Measurements from ENCODE around the gene HLA-DOB.

Gene HLA-DOB

DNA sequence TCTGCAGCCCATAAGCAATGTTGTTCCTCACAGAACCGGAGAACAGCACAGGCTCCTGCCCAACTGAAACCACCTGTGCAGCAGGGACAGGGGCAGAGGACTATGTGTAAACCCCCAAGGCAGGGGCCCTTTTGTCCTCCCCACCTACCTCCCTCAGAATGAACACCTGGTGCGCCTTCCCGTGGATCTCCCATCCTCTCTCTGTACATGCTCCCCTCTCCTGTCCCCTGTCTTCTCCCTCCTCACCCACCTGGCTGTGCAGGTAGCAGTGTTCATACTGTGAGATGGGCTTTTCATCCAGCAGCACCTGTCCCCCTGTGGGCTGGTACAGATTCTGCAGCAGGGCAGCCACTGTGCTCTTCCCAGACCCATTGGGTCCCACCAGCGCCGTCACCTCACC lies 13.2 kb upstream of the HLA-DOB start:
- Histone ChIP-seq H3F3A (ENCODE audit: insufficient read depth) (no peaks in the 10 kb centered on the region), H3K79me2 (ENCODE audit: insufficient read depth, low read length) (no peaks in the 10 kb centered on the region), H3K36me3 (ENCODE audit: low read length) (peaks cover 12% of the 10 kb centered on the region; the same call in 1 of the 2 replicates), H3K4me2 (ENCODE audit: low read depth, low read length, poor library complexity, severe bottlenecking) (no peak overlapping the region), H3K4me3 (ENCODE audit: insufficient read depth, low read length, poor library complexity, severe bottlenecking) (no peak overlapping the region), H2AFZ (ENCODE audit: low read depth, low read length, severe bottlenecking) (no peak overlapping the region), H4K20me1 (ENCODE audit: low read depth, low read length) (no peaks in the 10 kb centered on the region), H3K9me3 (ENCODE audit: insufficient read depth, low read length) (no peaks in the 10 kb centered on the region), H3K9ac (ENCODE audit: low read length) (no peak overlapping the region), H3K27ac (ENCODE audit: low read depth, low read length) (no peak overlapping the region), H3K9me2 (replicated peaks; ENCODE audit: insufficient read depth, low read length) (no peaks in the 10 kb centered on the region), H3K27me3 (ENCODE audit: low read length) (no peaks in the 10 kb centered on the region)
- TF ChIP-seq, protein P1, sequence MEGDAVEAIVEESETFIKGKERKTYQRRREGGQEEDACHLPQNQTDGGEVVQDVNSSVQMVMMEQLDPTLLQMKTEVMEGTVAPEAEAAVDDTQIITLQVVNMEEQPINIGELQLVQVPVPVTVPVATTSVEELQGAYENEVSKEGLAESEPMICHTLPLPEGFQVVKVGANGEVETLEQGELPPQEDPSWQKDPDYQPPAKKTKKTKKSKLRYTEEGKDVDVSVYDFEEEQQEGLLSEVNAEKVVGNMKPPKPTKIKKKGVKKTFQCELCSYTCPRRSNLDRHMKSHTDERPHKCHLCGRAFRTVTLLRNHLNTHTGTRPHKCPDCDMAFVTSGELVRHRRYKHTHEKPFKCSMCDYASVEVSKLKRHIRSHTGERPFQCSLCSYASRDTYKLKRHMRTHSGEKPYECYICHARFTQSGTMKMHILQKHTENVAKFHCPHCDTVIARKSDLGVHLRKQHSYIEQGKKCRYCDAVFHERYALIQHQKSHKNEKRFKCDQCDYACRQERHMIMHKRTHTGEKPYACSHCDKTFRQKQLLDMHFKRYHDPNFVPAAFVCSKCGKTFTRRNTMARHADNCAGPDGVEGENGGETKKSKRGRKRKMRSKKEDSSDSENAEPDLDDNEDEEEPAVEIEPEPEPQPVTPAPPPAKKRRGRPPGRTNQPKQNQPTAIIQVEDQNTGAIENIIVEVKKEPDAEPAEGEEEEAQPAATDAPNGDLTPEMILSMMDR (IDR thresholded peaks at IDR 0.05; ENCODE audit: insufficient read depth, low read length, poor library complexity, severe bottlenecking): no peak
- TF ChIP-seq EZH2phosphoT487 (conservative IDR thresholded peaks at IDR 0.05; ENCODE audit: low read length): no peak

DNA sequence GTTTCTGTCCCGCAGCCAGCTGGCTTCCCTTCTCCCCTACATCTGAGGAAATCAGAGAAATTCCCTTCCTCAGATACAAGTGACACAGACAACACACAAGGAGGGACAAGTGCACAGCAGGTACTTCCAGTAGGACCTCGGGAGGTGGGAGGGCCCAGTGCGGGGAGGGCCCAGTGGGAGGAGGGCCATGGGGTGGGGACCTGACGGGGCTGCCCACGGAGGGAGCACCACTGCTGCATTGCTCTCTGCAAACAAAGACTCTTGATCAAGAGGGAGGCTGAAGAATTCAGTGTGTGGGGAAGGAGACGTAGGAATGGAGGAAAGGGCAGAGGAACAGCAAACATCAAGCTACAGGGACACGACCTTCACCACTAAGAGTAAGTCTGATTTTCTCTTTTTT lies 12.7 kb upstream of the HLA-DOB start:
- Histone ChIP-seq H3K4me3 (ENCODE audit: insufficient read depth, low read length, poor library complexity, severe bottlenecking) (no peak overlapping the region), H2AFZ (ENCODE audit: low read depth, low read length, severe bottlenecking) (no peak overlapping the region), H3F3A (ENCODE audit: insufficient read depth) (no peaks in the 10 kb centered on the region), H3K4me2 (ENCODE audit: low read depth, low read length, poor library complexity, severe bottlenecking) (no peak overlapping the region), H3K27ac (ENCODE audit: low read depth, low read length) (no peak overlapping the region), H3K36me3 (ENCODE audit: low read length) (peaks cover 12% of the 10 kb centered on the region; the same call in 1 of the 2 replicates), H3K79me2 (ENCODE audit: insufficient read depth, low read length) (no peaks in the 10 kb centered on the region), H4K20me1 (ENCODE audit: low read depth, low read length) (no peaks in the 10 kb centered on the region), H3K27me3 (ENCODE audit: low read length) (no peaks in the 10 kb centered on the region), H3K9me3 (ENCODE audit: insufficient read depth, low read length) (no peaks in the 10 kb centered on the region), H3K9me2 (replicated peaks; ENCODE audit: insufficient read depth, low read length) (no peaks in the 10 kb centered on the region), H3K9ac (ENCODE audit: low read length) (no peak overlapping the region)
- no peak for TF ChIP-seq EZH2phosphoT487 (conservative IDR thresholded peaks at IDR 0.05; ENCODE audit: low read length)
- TF ChIP-seq, protein P1 (IDR thresholded peaks at IDR 0.05; ENCODE audit: insufficient read depth, low read length, poor library complexity, severe bottlenecking): no peak

DNA sequence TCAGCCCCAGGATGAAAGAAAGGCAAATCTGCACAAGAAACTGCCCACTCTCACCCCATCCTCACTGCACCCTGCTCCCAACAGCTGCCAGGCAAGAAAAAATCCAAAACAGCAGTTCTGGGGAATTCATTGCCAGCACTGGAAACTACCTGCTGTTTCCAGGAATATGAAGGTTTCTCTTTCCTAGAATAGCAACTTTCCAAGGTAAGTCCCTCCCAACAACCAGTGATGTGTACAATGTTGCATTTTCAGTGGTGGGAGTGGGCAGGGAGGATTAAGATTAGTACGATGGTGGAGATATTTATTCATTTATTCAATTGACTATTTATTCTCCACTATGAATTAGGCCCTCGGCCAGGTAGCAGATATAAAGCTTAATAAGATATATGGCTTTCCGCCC lies 10.2 kb upstream of the HLA-DOB start:
- Histone ChIP-seq H2AFZ (ENCODE audit: low read depth, low read length, severe bottlenecking) (no peak overlapping the region), H3F3A (ENCODE audit: insufficient read depth) (peaks cover 12% of the 10 kb centered on the region; the same call in 1 of the 2 replicates), H3K27ac (ENCODE audit: low read depth, low read length) (no peak overlapping the region), H3K79me2 (ENCODE audit: insufficient read depth, low read length) (no peaks in the 10 kb centered on the region), H3K4me2 (ENCODE audit: low read depth, low read length, poor library complexity, severe bottlenecking) (no peak overlapping the region), H3K36me3 (ENCODE audit: low read length) (peaks cover 7% of the 10 kb centered on the region; the same call in 1 of the 2 replicates), H3K9me2 (replicated peaks; ENCODE audit: insufficient read depth, low read length) (no peaks in the 10 kb centered on the region), H3K27me3 (ENCODE audit: low read length) (no peaks in the 10 kb centered on the region), H4K20me1 (ENCODE audit: low read depth, low read length) (no peaks in the 10 kb centered on the region), H3K4me3 (ENCODE audit: insufficient read depth, low read length, poor library complexity, severe bottlenecking) (no peak overlapping the region), H3K9ac (ENCODE audit: low read length) (no peak overlapping the region), H3K9me3 (ENCODE audit: insufficient read depth, low read length) (no peaks in the 10 kb centered on the region)
- TF ChIP-seq EZH2phosphoT487 (conservative IDR thresholded peaks at IDR 0.05; ENCODE audit: low read length): no peak
- TF ChIP-seq, protein P1 (IDR thresholded peaks at IDR 0.05; ENCODE audit: insufficient read depth, low read length, poor library complexity, severe bottlenecking): no peak

All from SU-DHL-6 (cell line).